ENCODE measurements around the gene ZNF513. TPM values are rescaled to one million over a fixed set of nuclear protein-coding genes. Genes with fewer than 3 reads are reported as not detected.

The ZNF513 gene, protein sequence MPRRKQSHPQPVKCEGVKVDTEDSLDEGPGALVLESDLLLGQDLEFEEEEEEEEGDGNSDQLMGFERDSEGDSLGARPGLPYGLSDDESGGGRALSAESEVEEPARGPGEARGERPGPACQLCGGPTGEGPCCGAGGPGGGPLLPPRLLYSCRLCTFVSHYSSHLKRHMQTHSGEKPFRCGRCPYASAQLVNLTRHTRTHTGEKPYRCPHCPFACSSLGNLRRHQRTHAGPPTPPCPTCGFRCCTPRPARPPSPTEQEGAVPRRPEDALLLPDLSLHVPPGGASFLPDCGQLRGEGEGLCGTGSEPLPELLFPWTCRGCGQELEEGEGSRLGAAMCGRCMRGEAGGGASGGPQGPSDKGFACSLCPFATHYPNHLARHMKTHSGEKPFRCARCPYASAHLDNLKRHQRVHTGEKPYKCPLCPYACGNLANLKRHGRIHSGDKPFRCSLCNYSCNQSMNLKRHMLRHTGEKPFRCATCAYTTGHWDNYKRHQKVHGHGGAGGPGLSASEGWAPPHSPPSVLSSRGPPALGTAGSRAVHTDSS
- total RNA-seq (10 to 100 TPM in 1 of 9 donors, 1 to 10 TPM in 8; 2.8 to 10.4 (median 7.1) TPM), polyA plus RNA-seq (10 to 100 TPM in 1 of 2 donors, 1 to 10 TPM in 1; 8.7 to 11.8 TPM)
- long read RNA-seq, donor 1, transcript ZNF513-201 (4 exons, 2,139 nt): major isoform, 9 of 18 reads
- long read RNA-seq, donor 1, partial matches to known transcripts: 1 of 18 reads
- long read RNA-seq, donor 1, other reads (novel, unspliced or antisense): 8 of 18 reads
- long read RNA-seq, donor 2, partial matches to known transcripts: 5 of 9 reads
- long read RNA-seq, donor 2, other reads (novel, unspliced or antisense): 4 of 9 reads
- long read RNA-seq, donor 3, transcript ZNF513-201 (4 exons, 2,139 nt): major isoform, 12 of 22 reads
- long read RNA-seq, donor 3, partial matches to known transcripts: 3 of 22 reads
- long read RNA-seq, donor 3, other reads (novel, unspliced or antisense): 6 of 22 reads

DNA sequence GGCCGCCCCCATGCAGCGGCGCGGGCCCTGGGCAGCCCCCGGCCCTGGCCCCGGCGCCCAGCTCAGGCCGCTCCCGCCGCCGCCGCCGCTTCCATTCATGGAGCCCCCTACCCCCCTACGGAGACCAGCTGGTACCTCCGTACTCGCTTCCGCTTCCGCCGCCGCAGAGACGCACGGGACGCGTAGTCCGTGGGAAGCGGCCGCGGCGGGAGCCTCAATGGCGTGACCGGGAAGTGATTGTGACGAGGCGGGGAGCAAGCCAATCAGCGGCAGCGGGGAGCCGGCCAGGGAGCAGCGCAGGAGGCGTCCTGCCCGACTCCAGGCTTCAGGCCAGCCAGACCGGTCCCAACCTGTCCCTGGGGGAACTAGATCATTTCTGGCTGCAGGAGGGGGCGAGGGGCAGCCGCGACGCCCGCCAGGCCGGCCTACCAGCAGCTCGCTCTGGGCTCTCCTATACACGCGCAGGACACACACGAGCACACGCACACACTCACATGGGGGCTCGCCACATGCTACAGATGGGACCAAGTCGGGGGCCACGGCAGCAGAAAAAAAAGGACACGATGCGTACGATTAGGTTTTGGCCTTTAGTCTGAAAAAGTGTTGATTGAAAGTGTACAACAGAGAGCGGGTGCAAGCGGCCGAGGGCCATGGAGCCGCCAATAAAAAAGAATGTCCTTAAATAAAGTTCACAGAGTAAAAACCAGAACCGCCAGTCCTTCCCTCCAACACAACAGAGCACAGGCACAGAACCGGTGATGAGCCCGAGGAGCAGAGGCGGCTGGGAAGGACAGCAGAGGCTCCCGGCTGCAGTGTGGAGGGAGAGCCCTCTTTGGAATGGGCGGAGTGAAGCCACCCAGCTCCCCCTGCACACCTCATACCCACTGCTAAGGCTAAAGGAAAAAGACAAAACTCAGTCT, at the start of gene ZNF513:
Gene ZNF513, minus strand, starts transcription at position 109 of the 920 bp plus-strand sequence. CDS start 208 bp downstream, outside the sequence.
- H3K27me3 ChIP-seq: no peaks in the 10 kb centered on the region
- intact Hi-C loops (cut with DNase I): loop anchor here in 1 of 10 donors (1.0 kb wide), 1 partner anchor 11 kb away; the partner anchor contains the start of genes EIF2B4 and SNX17
- 11 to 24% (median 18%) methylated on average over 37 to 67 of the region's 67 CpGs for WGBS, 4 donors
- peaks cover 3 to 77% (median 67%) of the 10 kb centered on the region in 9 donors for H3K36me3 ChIP-seq
- peak within 1 kb of the TSS; percentile 79 to 96 (median 89) for H3K27ac ChIP-seq
- H3K4me3 ChIP-seq: peak within 1 kb of the TSS; percentile 32 to 82 (median 73)
- no peaks in the 10 kb centered on the region for H3K9me3 ChIP-seq
- TF ChIP-seq, protein P1, sequence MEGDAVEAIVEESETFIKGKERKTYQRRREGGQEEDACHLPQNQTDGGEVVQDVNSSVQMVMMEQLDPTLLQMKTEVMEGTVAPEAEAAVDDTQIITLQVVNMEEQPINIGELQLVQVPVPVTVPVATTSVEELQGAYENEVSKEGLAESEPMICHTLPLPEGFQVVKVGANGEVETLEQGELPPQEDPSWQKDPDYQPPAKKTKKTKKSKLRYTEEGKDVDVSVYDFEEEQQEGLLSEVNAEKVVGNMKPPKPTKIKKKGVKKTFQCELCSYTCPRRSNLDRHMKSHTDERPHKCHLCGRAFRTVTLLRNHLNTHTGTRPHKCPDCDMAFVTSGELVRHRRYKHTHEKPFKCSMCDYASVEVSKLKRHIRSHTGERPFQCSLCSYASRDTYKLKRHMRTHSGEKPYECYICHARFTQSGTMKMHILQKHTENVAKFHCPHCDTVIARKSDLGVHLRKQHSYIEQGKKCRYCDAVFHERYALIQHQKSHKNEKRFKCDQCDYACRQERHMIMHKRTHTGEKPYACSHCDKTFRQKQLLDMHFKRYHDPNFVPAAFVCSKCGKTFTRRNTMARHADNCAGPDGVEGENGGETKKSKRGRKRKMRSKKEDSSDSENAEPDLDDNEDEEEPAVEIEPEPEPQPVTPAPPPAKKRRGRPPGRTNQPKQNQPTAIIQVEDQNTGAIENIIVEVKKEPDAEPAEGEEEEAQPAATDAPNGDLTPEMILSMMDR (IDR thresholded peaks at IDR 0.05): no peak
- TF ChIP-seq POLR2A (IDR thresholded peaks at IDR 0.05): peak in 1 of 2 donors; percentile 69
- peaks cover 0 to 36% (median 16%) of the 10 kb centered on the region in 12 donors for H3K4me1 ChIP-seq
- peak; percentile 90 to 97 (median 91) for ATAC-seq
- DNase-seq: peak; percentile 97 to 99 (median 98)

DNA sequence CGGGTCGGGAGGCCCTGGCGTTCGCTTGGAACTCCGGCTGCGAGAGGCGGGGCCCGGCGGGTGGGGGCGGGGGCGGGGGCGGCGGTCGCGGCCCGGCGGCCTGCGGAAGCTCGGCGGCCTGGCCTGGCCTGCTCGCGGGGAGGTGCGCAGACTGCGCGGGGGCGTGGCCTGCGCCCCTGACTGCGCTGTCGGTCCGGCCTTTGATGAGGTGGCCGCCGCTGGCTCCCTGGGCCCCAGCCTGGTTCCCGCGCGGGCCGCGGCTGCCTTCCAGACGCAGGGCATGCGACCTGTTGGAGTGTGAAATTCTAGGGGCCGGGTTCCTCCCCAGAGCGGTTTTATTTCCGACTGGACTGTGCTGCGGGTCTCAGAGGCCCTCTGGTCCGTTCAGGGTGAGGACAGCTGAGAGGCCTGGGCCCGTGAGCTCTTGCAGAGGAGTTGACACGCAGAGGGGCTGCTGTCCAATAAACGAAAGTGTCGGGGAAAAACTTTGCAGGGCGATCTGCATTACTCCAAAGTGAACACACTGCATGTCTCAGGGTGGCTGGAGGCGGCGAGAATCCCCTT, 48.5 kb upstream of the ZNF513 start:
- WGBS, 4 donors: 0% methylated on average over 19 to 51 of the region's 51 CpGs
- Histone ChIP-seq H3K9me3 (no peaks in the 10 kb centered on the region), H3K36me3 (peaks cover 0 to 22% (median 11%) of the 10 kb centered on the region in 9 donors), H3K4me1 (peaks cover 4 to 49% (median 31%) of the 10 kb centered on the region in 12 donors), H3K27ac (peak overlapping the region; percentile 93 to 100 (median 98)), H3K27me3 (no peaks in the 10 kb centered on the region), H3K4me3 (peak overlapping the region; percentile 60 to 100 (median 96))
- no peak for TF ChIP-seq POLR2A (IDR thresholded peaks at IDR 0.05)
- TF ChIP-seq, protein P1 (IDR thresholded peaks at IDR 0.05): no peak
- ATAC-seq (peak; percentile 82 to 95 (median 88)), DNase-seq (peak; percentile 85 to 92 (median 90))
- intact Hi-C loops (cut with DNase I): loop anchor here in 8 of 10 donors (1.0 to 5.0 kb wide), 6 partner anchors 18 to 217 kb away; partner anchors contain the start of genes PPM1G (in 7 of the 8), EIF2B4 (in 2 of the 8), SNX17 (in 2 of the 8) and ATRAID (in 1 of the 8)

DNA sequence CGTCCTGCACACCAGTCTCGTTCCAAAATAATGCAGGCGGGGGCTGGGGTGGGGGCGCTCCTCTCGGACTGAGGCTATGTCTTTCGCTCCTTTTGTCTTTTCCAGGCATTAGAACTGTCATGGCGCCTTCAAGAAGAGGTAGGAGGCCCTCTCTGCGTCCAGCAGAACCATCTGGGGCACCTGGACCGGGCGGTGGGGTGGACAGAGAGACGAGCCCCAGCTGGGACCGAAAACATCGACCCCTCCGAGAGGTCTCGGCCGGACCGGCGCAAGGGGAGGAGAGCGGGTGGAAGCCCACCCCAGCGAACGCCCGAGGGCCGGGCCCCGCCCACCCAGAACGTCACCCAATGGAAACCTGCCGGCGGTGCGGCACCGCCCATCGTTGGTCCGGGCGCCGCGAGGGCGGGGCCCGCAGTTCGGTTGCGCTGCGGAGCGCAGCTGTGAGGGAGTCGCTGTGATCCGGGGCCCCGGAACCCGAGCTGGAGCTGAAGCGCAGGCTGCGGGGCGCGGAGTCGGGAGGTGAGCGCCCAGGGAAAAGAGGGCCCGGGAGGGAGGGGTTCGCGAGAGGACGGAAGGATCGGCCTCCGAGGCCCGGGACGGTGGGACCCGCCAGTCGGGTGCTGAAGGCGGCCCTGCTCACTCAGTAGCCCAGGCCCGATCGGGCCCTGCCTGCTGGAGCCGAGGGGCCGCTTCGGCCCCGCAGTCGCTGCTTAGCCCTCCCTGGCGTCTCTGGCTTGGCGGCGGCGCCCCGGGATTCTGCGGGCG, 47.9 kb upstream of the ZNF513 start, which contains the start of gene NRBP1:
Gene NRBP1, plus strand, starts transcription at position 419 of the 765 bp plus-strand sequence. CDS start 4,643 bp downstream, outside the sequence.
- H3K27ac ChIP-seq: peak within 1 kb of the TSS; percentile 93 to 100 (median 98)
- TF ChIP-seq, protein P1 (IDR thresholded peaks at IDR 0.05): peak in 1 of 12 donors; percentile 3
- TF ChIP-seq POLR2A (IDR thresholded peaks at IDR 0.05): peak; percentile 4 to 91
- DNase-seq (peak; percentile 92 to 98 (median 95)), ATAC-seq (peak; percentile 96 to 98 (median 96))
- H3K4me3 ChIP-seq: peak within 1 kb of the TSS; percentile 60 to 100 (median 96)
- H3K4me1 ChIP-seq: peaks cover 4 to 46% (median 31%) of the 10 kb centered on the region in 12 donors
- no peaks in the 10 kb centered on the region for H3K9me3 ChIP-seq
- intact Hi-C loops (cut with DNase I): loop anchor here in 8 of 10 donors (1.0 to 5.0 kb wide), 6 partner anchors 18 to 216 kb away; partner anchors contain the start of genes PPM1G (in 7 of the 8), EIF2B4 (in 2 of the 8), SNX17 (in 2 of the 8) and ATRAID (in 1 of the 8)
- H3K36me3 ChIP-seq: peaks cover 0 to 16% (median 4%) of the 10 kb centered on the region in 9 donors
- WGBS, 4 donors: 0% methylated on average over 34 to 75 of the region's 75 CpGs
- H3K27me3 ChIP-seq: no peaks in the 10 kb centered on the region
